HG03175 (cell line): ENCODE measurements around the gene CHIC2.

Source experiments
- ATAC-seq: cut with Tn5 transposase; IDR thresholded peaks from one replicate; pipeline ENCODE4 v1.9.1; 2021; ENCODE audit warnings: mild to moderate bottlenecking, moderate library complexity; ENCODE audit not compliant: unreplicated experiment

Gene CHIC2

GRCh38 chr4:54093324-54094240 is 29.2 kb upstream of the CHIC2 start:
- ATAC-seq, result no peak

- no peak for ATAC-seq
Observed at GRCh38 chr4:54092405-54093323, 28.3 kb upstream of the CHIC2 start.

- peak; percentile 64 for ATAC-seq
Observed at GRCh38 chr4:54091637-54092404, 27.4 kb upstream of the CHIC2 start.

GRCh38 chr4:54090804-54091623 is 26.6 kb upstream of the CHIC2 start:
- peak; percentile 64 for ATAC-seq

- no peak for ATAC-seq
Observed at GRCh38 chr4:54090404-54090803, 26.0 kb upstream of the CHIC2 start.

- no peak for ATAC-seq
Observed at GRCh38 chr4:54089875-54090274, 25.5 kb upstream of the CHIC2 start.

GRCh38 chr4:54085284-54085683 is 20.9 kb upstream of the CHIC2 start:
- ATAC-seq, result no peak

- no peak for ATAC-seq
Observed at GRCh38 chr4:54082168-54082567, 17.8 kb upstream of the CHIC2 start.

- no peak for ATAC-seq
Observed at GRCh38 chr4:54077812-54078211, 13.4 kb upstream of the CHIC2 start.

- no peak for ATAC-seq
Observed at GRCh38 chr4:54076673-54077072, 12.3 kb upstream of the CHIC2 start.

- ATAC-seq, result no peak
Observed at GRCh38 chr4:54074381-54074780, 10.0 kb upstream of the CHIC2 start.

- no peak for ATAC-seq
Observed at GRCh38 chr4:54073271-54073880, 9.0 kb upstream of the CHIC2 start.

GRCh38 chr4:54067166-54067565 is 2.8 kb upstream of the CHIC2 start:
- ATAC-seq, result no peak

- ATAC-seq, result no peak
Observed at GRCh38 chr4:54066718-54067129, 2.3 kb upstream of the CHIC2 start.

GRCh38 chr4:54066088-54066415 is 1.6 kb upstream of the CHIC2 start:
- ATAC-seq, result no peak

GRCh38 chr4:54065282-54066087 is 1.1 kb upstream of the CHIC2 start:
- ATAC-seq, result no peak

- ATAC-seq, result peak; percentile 31
Observed at GRCh38 chr4:54063737-54064316, 578 bp downstream of the CHIC2 start.

GRCh38 chr4:54063229-54063628 is 1.2 kb downstream of the CHIC2 start:
- ATAC-seq, result no peak

- ATAC-seq, result no peak
Observed at GRCh38 chr4:54062392-54062791, 2.0 kb downstream of the CHIC2 start.
